Suprapubic skin (tissue), 2 donors: ENCODE measurements around the gene NCOA6.

Experiments
- EP300 ChIP-seq: sonication (generic); formaldehyde crosslinking; IDR thresholded peaks from one replicate; pipeline ENCODE4 v1.6.1; 2017; ENCODE audit warnings: antibody characterized with exemption
- POLR2A ChIP-seq, 2 donors: fragments of 450-650 bp; IDR thresholded peaks; one replicate each; pipeline ENCODE4 v1.6.1; 2017; ENCODE audit warnings: antibody characterized with exemption in 2 of 2, mild to moderate bottlenecking in 2 of 2, moderate library complexity in 2 of 2

GRCh38 chr20:34817801-34818200 lies 7.7 kb downstream of the NCOA6 start:
- no peak for TF ChIP-seq POLR2A (IDR thresholded peaks at IDR 0.05)
- TF ChIP-seq EP300: no peak
